Measurements from ENCODE around the gene PHF2. TPM values are rescaled to one million over a fixed set of nuclear protein-coding genes. Genes with fewer than 3 reads are reported as not detected.

Gene PHF2
- total RNA-seq, 1 experiment from 2014 or later, result 10.3 TPM

GRCh38 chr9:93659044-93659836, 82.9 kb downstream of the PHF2 start:
- no peaks in the 10 kb centered on the region for H3K4me1 Mint-ChIP-seq (ENCODE audit: low read depth, unreplicated experiment)
- BruUV-seq (replicated peaks), result no TSS peak
- no peak overlapping the region for H3K4me3 Mint-ChIP-seq (ENCODE audit: unreplicated experiment)
- Histone ChIP-seq H3K4me1 (no peaks in the 10 kb centered on the region), H3K9me3 (no peaks in the 10 kb centered on the region), H3K4me3 (ENCODE audit: low read depth, low read length) (no peak overlapping the region), H3K36me3 (ENCODE audit: control insufficient read depth, insufficient read depth, low read length) (no peaks in the 10 kb centered on the region), H3K27me3 (replicated peaks; ENCODE audit: control insufficient read depth, insufficient read depth, low read length) (no peaks in the 10 kb centered on the region)
- CTCF ChIA-PET, result no interaction called here
- no peaks in the 10 kb centered on the region for H3K36me3 Mint-ChIP-seq (ENCODE audit: insufficient read depth, unreplicated experiment)
- POLR2A ChIA-PET, result no interaction called here
- no peaks in the 10 kb centered on the region for H3K9me3 Mint-ChIP-seq (ENCODE audit: unreplicated experiment)
- no peak overlapping the region for H3K27ac Mint-ChIP-seq (ENCODE audit: unreplicated experiment)
- intact Hi-C loops (cut with micrococcal nuclease; ENCODE audit: unreplicated experiment), result no loop called here
- H3K27me3 Mint-ChIP-seq (ENCODE audit: insufficient read depth, unreplicated experiment), result no peaks in the 10 kb centered on the region
- TF ChIP-seq CTCF (IDR thresholded peaks at IDR 0.05; ENCODE audit: insufficient read depth in 1 of 2, low read depth in 1 of 2, low read length in 1 of 2, severe bottlenecking in 1 of 2, unreplicated experiment in 1 of 2), result no peak
- no peak for DNase-seq

GRCh38 chr9:93659837-93660177, 83.4 kb downstream of the PHF2 start:
- no peak overlapping the region for H3K4me3 Mint-ChIP-seq (ENCODE audit: unreplicated experiment)
- Histone ChIP-seq H3K9me3 (no peaks in the 10 kb centered on the region), H3K36me3 (ENCODE audit: control insufficient read depth, insufficient read depth, low read length) (no peaks in the 10 kb centered on the region), H3K27me3 (replicated peaks; ENCODE audit: control insufficient read depth, insufficient read depth, low read length) (no peaks in the 10 kb centered on the region), H3K4me1 (no peaks in the 10 kb centered on the region), H3K4me3 (ENCODE audit: low read depth, low read length) (no peak overlapping the region)
- ChIA-PET POLR2A (no interaction called here), CTCF (no interaction called here)
- no peaks in the 10 kb centered on the region for H3K27me3 Mint-ChIP-seq (ENCODE audit: insufficient read depth, unreplicated experiment)
- no peaks in the 10 kb centered on the region for H3K9me3 Mint-ChIP-seq (ENCODE audit: unreplicated experiment)
- intact Hi-C loops (cut with micrococcal nuclease; ENCODE audit: unreplicated experiment), result no loop called here
- H3K36me3 Mint-ChIP-seq (ENCODE audit: insufficient read depth, unreplicated experiment), result no peaks in the 10 kb centered on the region
- no peak overlapping the region for H3K27ac Mint-ChIP-seq (ENCODE audit: unreplicated experiment)
- no peak for TF ChIP-seq CTCF (IDR thresholded peaks at IDR 0.05; ENCODE audit: insufficient read depth in 1 of 2, low read depth in 1 of 2, low read length in 1 of 2, severe bottlenecking in 1 of 2, unreplicated experiment in 1 of 2)
- no peak for DNase-seq
- no TSS peak for BruUV-seq (replicated peaks)
- H3K4me1 Mint-ChIP-seq (ENCODE audit: low read depth, unreplicated experiment), result no peaks in the 10 kb centered on the region

GRCh38 chr9:93660352-93661046, 84.1 kb downstream of the PHF2 start:
- no peaks in the 10 kb centered on the region for H3K27me3 ChIP-seq (replicated peaks; ENCODE audit: control insufficient read depth, insufficient read depth, low read length)
- H3K9me3 ChIP-seq, result no peaks in the 10 kb centered on the region
- POLR2A ChIA-PET, result no interaction called here
- Mint-ChIP-seq H3K4me1 (ENCODE audit: low read depth, unreplicated experiment) (no peaks in the 10 kb centered on the region), H3K27me3 (ENCODE audit: insufficient read depth, unreplicated experiment) (no peaks in the 10 kb centered on the region), H3K36me3 (ENCODE audit: insufficient read depth, unreplicated experiment) (no peaks in the 10 kb centered on the region), H3K27ac (ENCODE audit: unreplicated experiment) (no peak overlapping the region), H3K4me3 (ENCODE audit: unreplicated experiment) (no peak overlapping the region), H3K9me3 (ENCODE audit: unreplicated experiment) (no peaks in the 10 kb centered on the region)
- no peaks in the 10 kb centered on the region for H3K36me3 ChIP-seq (ENCODE audit: control insufficient read depth, insufficient read depth, low read length)
- intact Hi-C loops (cut with micrococcal nuclease; ENCODE audit: unreplicated experiment), result no loop called here
- no peak overlapping the region for H3K4me3 ChIP-seq (ENCODE audit: low read depth, low read length)
- CTCF ChIA-PET, result interaction anchor here (0.6 kb wide), 1 partner anchor 46 kb away, joined by 5 read pairs; no protein-coding TSS in a partner anchor
- DNase-seq, result no peak
- no peak for TF ChIP-seq CTCF (IDR thresholded peaks at IDR 0.05; ENCODE audit: insufficient read depth in 1 of 2, low read depth in 1 of 2, low read length in 1 of 2, severe bottlenecking in 1 of 2, unreplicated experiment in 1 of 2)
- H3K4me1 ChIP-seq, result no peaks in the 10 kb centered on the region
- BruUV-seq (replicated peaks), result no TSS peak
